NCI-H524 treated with DMSO at 0.1 percent for 48 hours (cell line): Measurements from ENCODE around the gene FPR2.
"Not testable (repeated sequence)": the region's sequence is repeated elsewhere in the genome, so short reads cannot be mapped to it uniquely, and the experiment has no call there.

Experiments used
- DNase-seq: peaks from one replicate; lab custom pipeline; 2025; lab: John Stamatoyannopoulos, UW

The FPR2 gene

GRCh38 chr19:51760697-51761356 lies at the start of gene FPR2:
FPR2 (plus strand) TSS chr19:51761180; CDS start chr19:51768659, 7,479 bp downstream.
- no peak for DNase-seq

- DNase-seq, result no peak
These were observed 49.3 kb upstream of the FPR2 start for GRCh38 chr19:51711702-51712101.

- DNase-seq, result no peak
These were observed 48.4 kb upstream of the FPR2 start for GRCh38 chr19:51712461-51713081.

GRCh38 chr19:51713319-51714285 lies 47.4 kb upstream of the FPR2 start:
- DNase-seq, result no peak

- no peak for DNase-seq
These were observed 46.1 kb upstream of the FPR2 start for GRCh38 chr19:51714848-51715247.

- DNase-seq, result no peak
These were observed 45.1 kb upstream of the FPR2 start for GRCh38 chr19:51715850-51716249.

GRCh38 chr19:51716925-51717324 lies 44.1 kb upstream of the FPR2 start:
- no peak for DNase-seq

- no peak for DNase-seq
These were observed 41.6 kb upstream of the FPR2 start for GRCh38 chr19:51719251-51719988.

- DNase-seq, result no peak
These were observed 39.1 kb upstream of the FPR2 start for GRCh38 chr19:51721905-51722304.

- DNase-seq, result no peak
These were observed 38.5 kb upstream of the FPR2 start for GRCh38 chr19:51722492-51722891.

- DNase-seq, result no peak
These were observed 36.4 kb upstream of the FPR2 start for GRCh38 chr19:51724543-51724942.

- no peak for DNase-seq
These were observed 34.9 kb upstream of the FPR2 start for GRCh38 chr19:51726049-51726448.

GRCh38 chr19:51727349-51727880 lies 33.6 kb upstream of the FPR2 start:
- no peak for DNase-seq

GRCh38 chr19:51729781-51730180 lies 31.2 kb upstream of the FPR2 start:
- no peak for DNase-seq

- no peak for DNase-seq
These were observed 27.0 kb upstream of the FPR2 start for GRCh38 chr19:51733742-51734522.

GRCh38 chr19:51735759-51736449 lies 25.1 kb upstream of the FPR2 start:
- DNase-seq, result no peak

- no peak for DNase-seq
These were observed 23.6 kb upstream of the FPR2 start for GRCh38 chr19:51737389-51737788.

GRCh38 chr19:51737924-51738323 lies 23.1 kb upstream of the FPR2 start:
- DNase-seq, result no peak

GRCh38 chr19:51738523-51738922 lies 22.5 kb upstream of the FPR2 start:
- DNase-seq, result not testable (repeated sequence)

- no peak for DNase-seq
These were observed 21.3 kb upstream of the FPR2 start for GRCh38 chr19:51739466-51740213.
